ENCODE results near the gene LINS1.
A peak's percentile ranks its signal among the peaks of the same experiment; 100 is the strongest.

LINS1 gene

GRCh38 chr15:100544338-100544841 is 57.6 kb downstream of the LINS1 start:
- DNase-seq = no peak

- DNase-seq = no peak
Measured at GRCh38 chr15:100542290-100542689, 59.7 kb downstream of the LINS1 start.

GRCh38 chr15:100537331-100537730 is 64.7 kb downstream of the LINS1 start:
- DNase-seq = no peak

GRCh38 chr15:100536733-100537132 is 65.3 kb downstream of the LINS1 start:
- DNase-seq = no peak

GRCh38 chr15:100533886-100534285 is 68.1 kb downstream of the LINS1 start:
- no peak for DNase-seq

GRCh38 chr15:100531823-100532327 is 70.1 kb downstream of the LINS1 start:
- no peak for DNase-seq

GRCh38 chr15:100531204-100531603 is 70.8 kb downstream of the LINS1 start:
- no peak for DNase-seq

GRCh38 chr15:100529556-100529955 is 72.4 kb downstream of the LINS1 start:
- no peak for DNase-seq

- DNase-seq = no peak
Measured at GRCh38 chr15:100528833-100529428, 73.1 kb downstream of the LINS1 start, which contains the start of gene CERS3. Gene CERS3, minus strand, starts transcription at chr15:100528950. Its CDS starts 27,101 bp downstream, at chr15:100501849.

- peak; percentile 88 for DNase-seq
Measured at GRCh38 chr15:100526027-100526481, 75.9 kb downstream of the LINS1 start.

GRCh38 chr15:100525436-100525835 is 76.5 kb downstream of the LINS1 start:
- no peak for DNase-seq

GRCh38 chr15:100524326-100524725 is 77.7 kb downstream of the LINS1 start:
- DNase-seq = no peak

- no peak for DNase-seq
Measured at GRCh38 chr15:100521907-100522306, 80.1 kb downstream of the LINS1 start.

- DNase-seq = no peak
Measured at GRCh38 chr15:100520132-100520921, 81.7 kb downstream of the LINS1 start.

- no peak for DNase-seq
Measured at GRCh38 chr15:100517846-100518245, 84.1 kb downstream of the LINS1 start.
